Measurements from ENCODE around the gene SLC27A1. TPM values are rescaled to one million over a fixed set of nuclear protein-coding genes. Genes with fewer than 3 reads are reported as not detected.

SLC27A1 gene
- total and polyA plus RNA-seq, 2 donors (not counting 3 experiments of a cell fraction or from before 2014, with no cell fraction given): 10.4 to 13.5 TPM

- POLR2A ChIA-PET: no interaction called here
- no peaks in the 10 kb centered on the region for H3K79me2 ChIP-seq (ENCODE audit: control insufficient read depth, insufficient read depth, low read length)
- intact Hi-C loops (cut with micrococcal nuclease): loop anchor here (5.0 kb wide), 1 partner anchor 323 kb away; no protein-coding TSS in a partner anchor
- H4K20me1 ChIP-seq (replicated peaks; ENCODE audit: control insufficient read depth, extremely low read depth, insufficient read depth, low read length): no peaks in the 10 kb centered on the region
- H2AFZ ChIP-seq (ENCODE audit: low read depth, low read length): no peak overlapping the region
- H3K4me3 ChIP-seq (replicated peaks in 1 of 3; ENCODE audit: insufficient read depth in 1 of 3, low read depth in 1 of 3, low read length in 3 of 3): no peak overlapping the region
- no peaks in the 10 kb centered on the region for H3K36me3 ChIP-seq (ENCODE audit: control insufficient read depth in 2 of 2, extremely low read depth in 1 of 2, insufficient read depth in 2 of 2, low read length in 2 of 2)
- H3K27me3 ChIP-seq (ENCODE audit: control insufficient read depth in 2 of 2, insufficient read depth in 2 of 2, low read length in 2 of 2): peaks cover 23 to 29% of the 10 kb centered on the region in 2 experiments
- BruUV-seq (replicated peaks): no TSS peak
- CTCF ChIA-PET: interaction anchor here (0.7 to 1.3 kb wide), 6 partner anchors 10 to 320 kb away, joined by 3 to 8 read pairs (median 3); no protein-coding TSS in a partner anchor
- dilution Hi-C loops (cut with MboI; ENCODE audit: extremely low pct_ligation_motif_present, low sequenced_read_pairs): no loop called here
- H3K4me2 ChIP-seq (ENCODE audit: insufficient read depth, low read length): no peak overlapping the region
- H3K9me3 ChIP-seq (replicated peaks; ENCODE audit: control insufficient read depth, insufficient read depth, low read length): no peaks in the 10 kb centered on the region
- TF ChIP-seq FOS (IDR thresholded peaks at IDR 0.05; ENCODE audit: borderline replicate concordance, insufficient read depth, low read length): no peak
- peak; percentile 66 for TF ChIP-seq EZH2 (IDR thresholded peaks at IDR 0.05; ENCODE audit: borderline replicate concordance, low read depth, low read length, severe bottlenecking)
- H3K9me1 ChIP-seq (replicated peaks; ENCODE audit: control insufficient read depth, extremely low read depth, insufficient read depth, low read length): no peaks in the 10 kb centered on the region
- no peak overlapping the region for H3K27ac ChIP-seq (ENCODE audit: insufficient read depth, low read depth, low read length)
- no peak overlapping the region for H3K9ac ChIP-seq (replicated peaks; ENCODE audit: extremely low read depth, insufficient read depth, low read length)
- DNase-seq (ENCODE audit: low read depth, low spot score) (no peak), FAIRE-seq (no peak)
- H3K4me1 ChIP-seq (ENCODE audit: control insufficient read depth, extremely low read depth, insufficient read depth, low read length): no peaks in the 10 kb centered on the region
These were observed 15.7 kb upstream of the SLC27A1 start for GRCh38 chr19:17454576-17455071.

GRCh38 chr19:17455308-17456123 lies 14.8 kb upstream of the SLC27A1 start:
- H3K27ac ChIP-seq (ENCODE audit: insufficient read depth, low read depth, low read length): no peak overlapping the region
- DNase-seq (ENCODE audit: low read depth, low spot score) (no peak), FAIRE-seq (no peak)
- peaks cover 23 to 29% of the 10 kb centered on the region in 2 experiments for H3K27me3 ChIP-seq (ENCODE audit: control insufficient read depth in 2 of 2, insufficient read depth in 2 of 2, low read length in 2 of 2)
- no peaks in the 10 kb centered on the region for H3K79me2 ChIP-seq (ENCODE audit: control insufficient read depth, insufficient read depth, low read length)
- no peak overlapping the region for H3K4me2 ChIP-seq (ENCODE audit: insufficient read depth, low read length)
- H3K36me3 ChIP-seq (ENCODE audit: control insufficient read depth in 2 of 2, extremely low read depth in 1 of 2, insufficient read depth in 2 of 2, low read length in 2 of 2): no peaks in the 10 kb centered on the region
- no peaks in the 10 kb centered on the region for H4K20me1 ChIP-seq (replicated peaks; ENCODE audit: control insufficient read depth, extremely low read depth, insufficient read depth, low read length)
- H3K4me3 ChIP-seq (replicated peaks in 1 of 3; ENCODE audit: insufficient read depth in 1 of 3, low read depth in 1 of 3, low read length in 3 of 3): no peak overlapping the region
- POLR2A ChIA-PET: interaction anchor here (0.6 kb wide), 1 partner anchor 15 kb away, joined by 5 read pairs; the partner anchor contains the start of gene SLC27A1
- intact Hi-C loops (cut with micrococcal nuclease): no loop called here
- H2AFZ ChIP-seq (ENCODE audit: low read depth, low read length): no peak overlapping the region
- dilution Hi-C loops (cut with MboI; ENCODE audit: extremely low pct_ligation_motif_present, low sequenced_read_pairs): no loop called here
- CTCF ChIA-PET: interaction anchor here (0.6 to 1.3 kb wide), 5 partner anchors 9 to 320 kb away, joined by 3 to 8 read pairs (median 4); no protein-coding TSS in a partner anchor
- no TSS peak for BruUV-seq (replicated peaks)
- no peak overlapping the region for H3K9ac ChIP-seq (replicated peaks; ENCODE audit: extremely low read depth, insufficient read depth, low read length)
- no peaks in the 10 kb centered on the region for H3K9me1 ChIP-seq (replicated peaks; ENCODE audit: control insufficient read depth, extremely low read depth, insufficient read depth, low read length)
- no peaks in the 10 kb centered on the region for H3K9me3 ChIP-seq (replicated peaks; ENCODE audit: control insufficient read depth, insufficient read depth, low read length)
- no peaks in the 10 kb centered on the region for H3K4me1 ChIP-seq (ENCODE audit: control insufficient read depth, extremely low read depth, insufficient read depth, low read length)
- TF ChIP-seq FOS (IDR thresholded peaks at IDR 0.05; ENCODE audit: borderline replicate concordance, insufficient read depth, low read length) (no peak), JUN (IDR thresholded peaks at IDR 0.05; ENCODE audit: borderline replicate concordance, insufficient read depth, insufficient read length, low read depth) (no peak), EZH2 (IDR thresholded peaks at IDR 0.05; ENCODE audit: borderline replicate concordance, low read depth, low read length, severe bottlenecking) (peak; percentile 75), POLR2A (IDR thresholded peaks at IDR 0.05; ENCODE audit: low read depth, low read length) (no peak), MYC (IDR thresholded peaks at IDR 0.05; ENCODE audit: low read depth, low read length) (no peak), CTCF (IDR thresholded peaks at IDR 0.05; ENCODE audit: extremely low read depth in 1 of 2, insufficient read depth in 1 of 2, low read depth in 1 of 2, low read length in 2 of 2) (no peak)

Measured in endothelial cell of umbilical vein (primary cell).